ENCODE results near the gene KATNIP.

KATNIP gene

GRCh38 chr16:27598931-27599565, 49.1 kb downstream of the KATNIP start:
- Histone ChIP-seq H3K27ac (ENCODE audit: low read depth, low read length, severe bottlenecking) (no peak overlapping the region), H3K4me1 (ENCODE audit: control insufficient read depth, insufficient read depth, low read length, poor library complexity, severe bottlenecking) (peaks cover 8% of the 10 kb centered on the region), H3K9me3 (ENCODE audit: control insufficient read depth, low read length) (no peaks in the 10 kb centered on the region), H3K36me3 (ENCODE audit: control insufficient read depth, insufficient read depth, low read length) (no peaks in the 10 kb centered on the region), H3K4me3 (ENCODE audit: extremely low read depth, insufficient read depth, low read length, poor library complexity, severe bottlenecking) (no peak overlapping the region)
- WGBS, 2 experiments (ENCODE audit: insufficient coverage in 2 of 2) = 93 to 97% methylated on average over 7 of the region's 10 CpGs

- WGBS, 2 experiments (ENCODE audit: insufficient coverage in 2 of 2) = 84 to 89% methylated on average over 9 to 12 of the region's 13 CpGs
- no peak overlapping the region for H3K27ac ChIP-seq (ENCODE audit: low read depth, low read length, severe bottlenecking)
Observed at GRCh38 chr16:27599606-27600005, 49.7 kb downstream of the KATNIP start.

More at GRCh38 chr16:27599606-27600005, 49.7 kb downstream of the KATNIP start:
- Histone ChIP-seq H3K9me3 (ENCODE audit: control insufficient read depth, low read length) (no peaks in the 10 kb centered on the region), H3K4me3 (ENCODE audit: extremely low read depth, insufficient read depth, low read length, poor library complexity, severe bottlenecking) (no peak overlapping the region), H3K4me1 (ENCODE audit: control insufficient read depth, insufficient read depth, low read length, poor library complexity, severe bottlenecking) (peaks cover 8% of the 10 kb centered on the region), H3K36me3 (ENCODE audit: control insufficient read depth, insufficient read depth, low read length) (no peaks in the 10 kb centered on the region)
